ENCODE data around the gene NTF3.

Gene NTF3

DNA sequence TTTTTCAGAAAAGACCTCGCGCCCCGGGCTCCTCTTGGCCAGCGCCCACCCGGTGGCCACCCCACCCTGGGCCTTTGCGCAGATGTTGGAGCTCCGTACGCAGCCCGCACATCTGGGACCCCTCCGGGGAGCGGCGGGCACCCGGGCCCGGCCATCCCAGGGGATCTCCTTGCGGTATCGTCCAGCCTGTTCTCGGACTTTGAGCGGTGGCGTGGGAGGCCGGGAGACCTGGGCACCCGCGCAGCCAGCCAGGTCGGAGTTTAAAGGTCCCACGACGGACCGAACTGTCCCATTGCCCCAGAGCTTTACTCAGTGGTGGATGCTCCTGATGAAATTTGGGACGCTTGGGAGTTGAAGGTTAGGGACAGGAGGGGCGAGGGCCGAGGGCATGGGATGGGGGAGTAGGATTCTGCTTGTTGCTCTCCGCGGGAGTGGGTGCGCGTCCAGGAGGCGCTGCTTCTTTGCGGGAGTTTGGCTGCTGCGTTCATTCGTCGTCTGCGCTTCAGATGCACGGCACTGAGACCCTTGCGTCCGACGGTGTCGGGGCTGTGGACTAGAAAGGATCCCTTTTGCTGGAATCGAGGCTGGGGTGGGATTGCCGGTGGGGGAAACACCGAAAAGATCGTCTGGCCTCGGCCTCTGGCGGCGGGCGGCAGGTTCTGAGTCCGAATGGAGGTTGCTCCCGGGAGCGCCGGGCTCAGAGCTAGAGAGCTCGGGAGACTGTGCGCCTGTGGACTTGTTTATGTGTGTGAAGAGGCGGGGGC is 1.4 kb downstream of the NTF3 start:
- FAIRE-seq = no peak

DNA sequence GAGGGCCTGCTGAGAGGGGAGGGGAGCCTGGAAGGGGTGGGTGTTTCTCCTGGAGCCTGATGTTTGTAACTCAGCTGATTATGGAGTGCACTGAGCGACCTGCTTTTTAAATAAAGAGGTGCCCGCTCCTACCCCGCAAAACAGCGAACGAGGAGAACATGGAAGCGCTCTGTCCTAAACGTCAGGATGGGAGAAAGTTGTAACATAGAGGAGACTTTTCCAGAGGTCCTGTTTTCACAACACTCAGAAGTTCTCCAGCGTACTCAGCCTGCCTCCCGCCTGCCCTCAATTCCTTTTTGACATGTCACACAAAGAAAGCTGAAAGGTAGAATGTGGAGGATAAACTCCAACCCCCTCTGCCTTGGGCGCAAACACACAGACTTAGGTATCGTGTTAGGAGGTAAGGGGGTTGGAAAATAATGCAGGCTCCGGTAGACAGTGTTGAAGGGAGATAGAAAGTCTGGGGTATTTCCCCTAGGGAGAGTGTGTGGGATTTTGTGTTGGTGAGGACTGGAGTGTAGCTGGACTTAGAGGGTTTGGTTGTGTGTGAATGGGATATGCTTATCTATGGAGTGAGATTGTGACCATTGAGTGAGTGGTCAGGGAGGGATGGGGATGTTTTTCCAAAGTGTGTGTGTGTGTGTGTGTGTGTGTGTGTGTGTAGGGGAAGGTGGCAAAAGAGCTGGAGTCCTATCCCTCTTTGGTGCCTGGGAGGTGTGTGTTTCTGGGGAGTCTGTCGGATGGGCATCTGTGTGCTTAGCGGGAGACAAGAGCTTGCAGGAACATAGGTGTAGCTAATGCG is 2.1 kb downstream of the NTF3 start:
- FAIRE-seq = no peak

DNA sequence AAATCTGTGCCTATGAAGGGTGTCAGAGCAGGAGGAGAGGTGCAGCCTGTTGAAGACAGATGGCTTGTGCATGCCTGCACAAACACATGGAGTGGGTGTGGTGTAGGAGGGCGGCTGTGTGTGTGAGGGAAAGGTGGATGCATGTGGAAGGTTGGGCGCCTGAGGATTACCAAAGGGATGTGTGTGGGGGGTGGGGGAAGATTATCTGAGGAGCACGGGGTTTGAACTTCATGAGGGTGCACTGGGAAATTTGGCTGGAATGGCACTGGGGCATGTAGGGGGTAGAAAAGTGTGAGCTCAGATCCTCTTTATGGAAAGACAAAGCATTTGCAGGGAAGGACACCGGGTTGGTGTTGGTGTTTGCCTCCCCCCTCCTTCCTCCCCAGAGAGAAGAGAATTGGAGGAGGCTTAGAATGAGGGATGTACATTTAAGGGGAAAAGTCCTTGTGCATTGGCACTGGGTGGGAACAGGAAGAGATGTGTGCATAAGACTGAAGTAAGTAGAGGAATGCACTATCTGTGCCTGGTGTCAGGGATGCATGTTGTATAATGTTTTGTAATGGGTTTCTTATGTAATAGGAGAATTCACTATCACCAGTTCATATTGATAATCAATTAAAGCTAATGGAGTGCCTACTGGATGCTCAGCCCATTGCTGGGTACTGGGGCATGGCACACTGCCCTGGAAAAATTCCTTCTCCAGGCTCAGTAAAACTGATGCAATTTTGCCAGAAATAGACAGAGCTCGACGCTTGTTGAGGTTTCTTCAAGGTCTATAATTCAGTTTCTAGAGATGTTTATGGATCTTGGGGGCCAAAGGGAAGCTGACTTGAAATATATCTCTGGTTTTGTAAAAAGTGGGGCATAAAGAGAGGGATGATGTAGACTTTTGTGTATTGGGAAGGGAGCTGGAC is 3.0 kb downstream of the NTF3 start:
- no peak for FAIRE-seq

DNA sequence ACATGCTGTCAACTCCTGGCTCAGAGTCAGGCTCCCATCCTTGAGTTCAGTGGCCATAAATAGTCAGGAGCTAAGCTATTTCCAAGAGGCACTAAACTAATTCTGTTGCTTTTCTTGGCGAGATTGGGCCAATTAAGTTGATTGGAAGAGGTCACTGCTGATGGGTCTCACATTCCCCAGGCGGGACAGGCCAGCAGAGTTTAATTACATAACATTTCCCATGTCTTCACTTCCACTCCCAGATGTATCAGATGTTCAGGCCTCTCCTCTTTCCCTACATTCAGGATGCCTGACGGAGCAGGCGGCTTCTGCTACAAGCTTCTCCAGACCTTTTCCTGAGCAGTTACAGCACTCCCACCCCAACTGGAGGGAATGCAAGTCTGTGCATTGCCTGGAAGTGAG is 5.3 kb downstream of the NTF3 start:
- FAIRE-seq = no peak

DNA sequence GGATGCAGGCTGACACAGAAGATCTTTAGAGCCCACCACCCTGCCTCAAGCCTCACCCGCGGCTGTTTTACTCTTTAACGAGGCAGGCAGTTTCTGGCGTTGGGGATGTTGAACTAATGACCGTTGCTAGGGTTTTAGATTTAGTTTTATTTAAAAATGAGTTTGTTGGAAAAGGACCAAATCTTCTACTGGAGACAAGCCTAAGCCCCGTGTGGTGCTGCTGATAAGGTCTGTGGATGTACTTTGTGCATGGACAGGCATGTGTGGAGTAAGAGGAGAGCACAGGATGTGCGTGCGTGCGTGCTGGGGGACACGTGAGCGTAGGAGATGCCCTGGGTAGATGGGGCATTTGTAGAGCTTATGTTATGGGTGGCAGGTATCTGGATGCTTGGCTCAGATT is 5.7 kb downstream of the NTF3 start:
- FAIRE-seq = no peak

DNA sequence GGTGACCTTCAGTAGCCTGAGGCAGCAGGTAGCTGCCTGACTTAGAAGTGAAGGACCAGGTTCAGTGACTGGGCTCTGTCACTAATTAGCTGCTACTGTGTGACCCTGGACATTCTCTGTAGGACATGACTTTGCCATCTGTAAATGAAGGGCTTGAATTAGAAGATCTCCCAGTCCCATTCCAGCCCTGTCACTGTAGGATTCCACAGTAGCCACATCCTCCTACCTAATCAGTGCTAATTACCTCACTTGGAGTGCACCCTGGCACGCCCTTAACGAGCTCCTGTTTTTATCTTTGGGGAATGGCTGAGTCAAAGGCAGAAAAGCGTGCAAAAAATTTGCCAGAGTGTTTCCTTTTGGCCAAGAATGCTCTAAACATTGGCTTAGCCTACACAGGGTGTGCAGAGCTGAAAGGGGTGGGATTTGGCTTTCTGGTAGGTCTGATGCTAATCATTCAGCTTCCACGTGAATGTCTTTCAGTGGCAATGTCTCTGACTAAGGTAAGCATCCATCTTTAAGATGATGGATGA is 6.8 kb downstream of the NTF3 start:
- FAIRE-seq = no peak

DNA sequence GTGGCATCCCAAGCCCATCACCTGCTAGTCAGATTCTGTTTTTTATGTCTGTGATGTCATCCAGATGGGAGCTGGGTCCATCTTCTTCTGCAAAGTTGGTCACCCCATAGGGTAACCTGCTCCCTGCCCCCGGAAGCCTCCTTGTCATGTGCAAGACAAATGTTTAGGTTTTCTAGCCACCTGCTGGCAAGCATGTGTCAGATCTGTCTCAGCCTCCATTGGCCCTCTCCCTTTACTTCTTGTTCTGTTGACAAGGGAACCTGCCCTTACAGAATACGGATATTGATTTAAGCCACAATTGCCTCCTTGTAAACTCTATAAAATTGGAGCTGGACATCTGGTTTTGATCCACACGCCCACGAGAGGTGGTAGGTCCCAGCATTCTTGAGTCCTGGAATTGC is 7.5 kb downstream of the NTF3 start:
- FAIRE-seq = no peak

DNA sequence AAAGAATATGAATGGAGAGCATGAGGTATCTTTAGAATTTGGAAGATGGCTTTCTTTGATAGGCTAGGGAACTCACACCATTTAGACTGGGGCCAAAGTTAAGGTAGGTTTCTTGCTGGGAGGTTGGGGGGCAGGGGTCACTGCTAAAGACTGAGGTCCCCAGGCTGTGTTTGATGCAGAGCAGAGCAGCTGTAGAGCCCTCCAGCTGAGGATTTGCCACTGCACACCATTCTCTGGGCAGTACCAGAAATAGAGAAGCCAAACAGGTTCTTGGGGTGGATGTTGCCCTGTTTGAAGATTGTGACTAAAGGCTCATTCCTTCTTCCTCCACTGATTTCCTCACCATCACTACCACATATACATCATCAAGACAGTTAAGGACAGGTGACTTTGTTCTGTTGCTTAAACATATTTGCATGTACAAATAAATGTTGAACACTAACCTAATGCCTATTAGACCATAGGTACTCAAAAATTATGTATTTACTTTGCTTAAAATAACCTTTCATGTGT is 7.9 kb downstream of the NTF3 start:
- no peak for FAIRE-seq

DNA sequence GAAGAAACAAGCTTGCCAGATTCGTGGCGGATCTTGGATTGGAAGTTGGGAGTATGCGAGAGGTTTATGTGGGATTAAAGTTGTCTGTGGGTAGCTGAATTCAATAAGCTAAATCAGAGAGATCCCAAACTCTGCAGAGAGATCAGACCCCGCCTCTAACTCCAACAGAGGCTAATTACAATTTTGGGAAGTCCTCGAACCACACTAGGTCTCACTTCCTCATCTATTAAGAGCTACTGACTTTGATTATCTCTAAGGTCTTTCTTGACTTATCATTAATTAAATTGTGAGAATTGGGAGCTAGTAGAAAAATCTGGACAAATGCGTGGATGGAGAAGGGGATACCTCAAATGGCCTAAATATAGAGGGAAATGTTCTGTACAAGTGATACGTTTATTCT is 9.1 kb downstream of the NTF3 start:
- no peak for FAIRE-seq

DNA sequence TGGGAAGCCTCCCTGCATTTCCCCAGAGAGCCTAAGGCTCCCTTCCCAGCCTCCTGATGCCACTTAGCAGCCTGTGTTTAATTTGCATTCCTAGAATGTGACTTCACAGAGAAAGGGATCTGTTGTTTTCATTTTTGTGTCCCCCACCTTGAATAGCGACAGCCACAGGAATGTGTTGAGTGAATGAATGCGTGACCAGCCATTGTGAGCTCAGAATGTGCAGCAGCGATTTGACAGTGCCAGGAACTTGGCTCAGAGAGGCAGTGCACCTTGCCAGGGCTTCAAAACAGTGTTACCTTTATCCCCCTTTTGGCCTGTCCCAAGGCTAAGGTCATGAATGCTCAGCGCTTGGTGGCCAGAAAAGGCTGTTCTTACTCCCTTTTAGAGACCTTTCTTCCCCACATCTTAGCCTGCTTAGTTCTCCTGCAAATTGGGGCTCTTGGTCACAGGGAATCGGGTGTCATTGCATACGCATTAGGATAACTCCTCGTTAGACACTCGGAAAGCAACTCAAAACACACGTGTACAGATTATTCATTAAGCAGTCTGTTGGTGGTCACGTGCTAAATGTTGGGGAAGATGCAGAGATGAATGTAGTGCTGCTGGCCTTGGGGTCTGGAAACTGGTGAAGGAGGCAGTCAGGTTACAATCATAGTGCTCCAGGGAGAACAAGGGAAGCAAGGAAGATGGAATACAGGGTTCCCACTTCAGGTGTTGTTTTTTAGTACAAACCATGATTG is 9.8 kb downstream of the NTF3 start:
- FAIRE-seq = no peak

DNA sequence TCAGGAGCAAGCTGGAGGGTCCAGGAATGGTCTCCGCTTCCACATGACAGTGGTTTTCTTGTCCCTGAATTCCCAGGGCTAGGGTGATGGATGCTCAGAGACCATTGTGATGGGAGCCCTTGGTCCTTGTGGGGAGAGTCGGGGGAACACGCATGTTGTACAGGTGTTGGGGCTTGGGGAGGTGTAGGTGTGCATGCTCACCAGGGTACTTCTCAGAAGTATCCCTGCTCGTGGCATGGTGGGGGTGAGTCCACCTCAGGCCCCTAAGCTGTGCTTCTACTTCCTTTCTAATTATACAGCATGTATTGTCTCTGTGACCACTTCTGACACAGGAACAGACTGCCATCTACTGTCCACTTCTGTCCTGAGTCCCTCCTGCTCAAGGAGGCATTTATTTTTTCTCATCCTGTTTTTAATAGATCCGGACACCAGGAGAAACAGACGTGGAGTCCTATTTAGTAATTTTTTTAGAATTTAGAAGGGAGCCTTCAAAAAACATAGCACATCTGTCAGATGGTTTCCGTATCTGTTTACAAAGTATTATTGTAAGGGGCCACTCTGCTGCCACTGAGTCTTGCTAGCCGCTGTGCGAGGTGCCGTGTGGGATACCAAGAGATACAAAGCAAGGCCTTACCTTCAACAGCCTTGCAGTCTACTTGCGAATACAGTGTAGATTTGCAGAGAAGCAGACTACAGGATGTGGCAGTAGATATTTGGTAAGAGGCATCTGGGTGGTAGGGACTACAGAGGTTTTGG is 10.5 kb downstream of the NTF3 start:
- FAIRE-seq = peak; percentile 53

DNA sequence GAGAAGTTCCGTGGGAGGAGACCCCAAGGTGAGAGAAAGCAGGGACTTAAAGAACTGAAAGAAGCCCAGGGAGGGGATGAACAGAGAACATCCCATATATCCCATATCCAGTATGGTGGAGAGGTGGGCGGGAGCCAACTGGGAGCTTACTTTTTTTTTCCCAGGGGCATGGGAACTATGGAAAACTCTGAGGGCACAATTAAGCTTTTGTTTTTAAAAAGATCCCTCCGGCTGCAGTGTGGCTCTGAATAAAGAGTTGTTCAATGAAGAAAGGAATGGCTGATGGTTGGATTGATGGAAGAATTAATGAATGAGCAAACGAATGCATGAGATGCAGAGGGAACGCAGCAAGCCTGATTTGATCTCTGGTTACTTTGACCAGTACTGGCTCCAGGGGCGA is 12.6 kb downstream of the NTF3 start:
- no peak for FAIRE-seq

DNA sequence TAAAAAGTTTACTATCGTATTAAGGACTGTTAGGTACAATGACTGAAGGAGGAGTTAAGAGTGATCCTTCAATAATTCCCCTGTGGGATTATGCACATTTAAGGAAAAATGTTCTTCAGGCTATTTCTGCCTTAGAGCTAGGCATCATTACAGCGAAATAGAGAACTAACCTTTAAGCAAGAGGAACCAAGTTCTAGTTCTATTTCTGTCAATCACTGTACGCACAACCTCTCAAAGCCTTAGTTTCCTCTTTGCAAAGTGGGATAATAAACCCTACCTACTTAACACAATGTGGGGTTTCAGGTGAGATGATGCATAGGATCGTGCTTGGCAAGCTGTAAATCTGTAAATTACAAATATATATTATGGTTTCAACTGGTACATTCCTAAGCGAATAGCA is 15.4 kb downstream of the NTF3 start:
- FAIRE-seq = no peak

DNA sequence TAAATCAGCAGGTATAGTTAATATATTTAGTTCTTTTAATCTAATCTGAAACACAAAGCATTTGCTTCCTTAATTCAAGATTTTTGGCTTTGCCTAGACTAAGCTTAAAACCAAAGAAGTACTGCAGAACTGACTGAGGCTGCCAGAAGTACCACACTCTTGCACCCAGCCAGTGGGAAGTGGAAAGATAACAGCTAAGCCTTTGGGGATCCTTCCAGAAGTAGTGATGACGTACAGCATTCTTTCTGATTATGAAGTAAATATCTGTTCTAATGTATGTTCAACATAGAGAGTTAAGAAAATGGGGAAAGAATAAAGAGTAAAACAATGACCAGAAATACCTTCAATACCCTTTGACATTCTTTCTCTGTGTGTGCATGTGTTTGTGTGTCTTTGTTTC is 19.3 kb downstream of the NTF3 start:
- no peak for FAIRE-seq

DNA sequence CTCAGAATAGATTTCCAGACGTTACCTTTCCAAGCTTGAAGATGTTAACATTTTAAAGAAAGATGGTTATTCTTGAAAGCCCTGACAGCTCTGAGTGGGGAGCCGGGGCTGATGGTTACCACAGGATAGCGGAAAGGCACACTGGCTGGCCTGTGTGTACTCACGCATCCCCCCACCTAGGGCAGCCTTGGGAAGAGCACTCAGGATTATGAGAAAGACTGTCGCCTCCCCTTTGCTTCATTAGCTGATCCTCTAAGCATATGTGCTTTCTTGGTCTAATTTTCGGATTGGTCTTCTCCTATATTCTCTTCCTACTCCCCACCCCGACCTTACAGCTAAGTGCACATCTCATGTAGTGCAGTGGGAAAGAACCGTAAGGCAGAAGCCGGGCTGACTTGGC is 20.7 kb downstream of the NTF3 start:
- FAIRE-seq = no peak

DNA sequence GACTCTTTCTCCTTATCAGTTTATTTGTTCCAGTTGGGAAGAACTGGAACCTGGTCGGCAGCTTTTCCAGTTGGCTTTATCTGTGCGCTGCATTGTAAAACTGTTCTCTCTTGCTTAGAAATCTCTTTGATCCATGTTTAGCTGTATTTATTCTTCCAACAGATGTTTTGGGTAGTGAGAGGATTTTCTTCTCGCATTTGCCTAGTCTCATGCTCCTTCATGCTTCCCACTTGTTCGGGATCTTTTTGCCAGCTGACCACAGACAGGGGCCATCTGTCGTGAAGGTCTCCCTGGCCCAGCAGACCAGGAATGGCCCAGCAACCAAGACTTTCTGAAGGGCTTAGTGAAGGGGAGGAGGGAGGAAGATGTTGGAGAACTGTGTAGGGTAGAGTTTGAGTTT is 21.6 kb downstream of the NTF3 start:
- no peak for FAIRE-seq

DNA sequence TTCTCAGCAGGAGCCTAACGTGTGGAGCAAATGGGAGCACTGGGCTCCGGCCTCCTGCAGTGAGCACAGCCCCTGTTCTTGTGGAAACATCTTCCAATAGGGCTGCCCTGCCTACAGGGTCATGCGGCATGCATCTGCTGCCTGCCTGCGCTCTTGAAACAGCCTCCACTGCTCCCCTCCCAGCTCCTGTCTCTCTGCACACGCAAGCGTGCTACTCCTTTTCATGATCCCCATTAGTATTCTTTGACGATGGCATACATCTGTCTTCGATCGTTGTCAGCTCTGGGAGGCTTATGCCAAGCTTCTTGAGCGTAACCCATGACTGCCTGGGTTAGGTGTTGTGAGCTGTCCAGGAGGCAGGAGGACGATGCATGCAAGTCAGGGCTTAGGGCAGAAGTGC is 23.1 kb downstream of the NTF3 start:
- no peak for FAIRE-seq

DNA sequence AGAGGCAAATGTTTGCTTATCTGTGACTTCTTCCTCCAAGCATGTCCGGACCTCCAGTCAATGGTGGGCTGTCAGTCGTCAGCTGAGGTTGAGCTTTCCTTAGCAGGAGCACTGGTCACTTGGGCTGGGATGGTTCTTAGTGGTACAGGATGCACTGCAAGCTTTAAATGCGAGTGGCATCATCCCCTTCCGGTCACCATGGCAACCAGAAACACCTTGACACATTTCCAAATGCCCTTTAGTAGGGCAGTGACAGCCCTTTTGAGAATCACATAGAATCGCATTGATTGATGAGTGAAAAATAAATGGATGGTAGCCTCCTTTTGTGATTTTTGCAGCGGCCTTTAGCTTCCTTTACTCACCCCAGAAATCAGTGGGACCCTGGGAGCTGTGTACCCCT is 24.1 kb downstream of the NTF3 start:
- FAIRE-seq = no peak

DNA sequence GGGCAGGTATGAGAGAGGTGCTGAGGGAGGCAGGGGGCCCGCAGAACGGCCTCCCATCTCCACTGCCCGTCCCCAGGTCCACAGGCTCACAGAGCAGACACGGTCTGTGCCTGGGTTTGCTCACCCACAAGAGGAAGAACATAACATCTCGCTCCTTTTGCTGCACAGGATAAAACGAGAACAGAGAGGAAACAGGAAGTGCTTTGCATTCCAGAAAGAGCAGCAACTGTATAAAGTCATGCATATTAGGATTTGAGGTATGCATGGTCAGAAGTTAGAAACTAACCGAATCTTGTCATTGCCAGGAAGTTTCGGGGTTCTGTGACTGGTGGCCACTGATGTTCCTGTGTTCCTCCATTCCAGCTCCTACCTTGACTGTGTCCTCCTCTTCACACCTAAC is 25.0 kb downstream of the NTF3 start:
- no peak for FAIRE-seq

DNA sequence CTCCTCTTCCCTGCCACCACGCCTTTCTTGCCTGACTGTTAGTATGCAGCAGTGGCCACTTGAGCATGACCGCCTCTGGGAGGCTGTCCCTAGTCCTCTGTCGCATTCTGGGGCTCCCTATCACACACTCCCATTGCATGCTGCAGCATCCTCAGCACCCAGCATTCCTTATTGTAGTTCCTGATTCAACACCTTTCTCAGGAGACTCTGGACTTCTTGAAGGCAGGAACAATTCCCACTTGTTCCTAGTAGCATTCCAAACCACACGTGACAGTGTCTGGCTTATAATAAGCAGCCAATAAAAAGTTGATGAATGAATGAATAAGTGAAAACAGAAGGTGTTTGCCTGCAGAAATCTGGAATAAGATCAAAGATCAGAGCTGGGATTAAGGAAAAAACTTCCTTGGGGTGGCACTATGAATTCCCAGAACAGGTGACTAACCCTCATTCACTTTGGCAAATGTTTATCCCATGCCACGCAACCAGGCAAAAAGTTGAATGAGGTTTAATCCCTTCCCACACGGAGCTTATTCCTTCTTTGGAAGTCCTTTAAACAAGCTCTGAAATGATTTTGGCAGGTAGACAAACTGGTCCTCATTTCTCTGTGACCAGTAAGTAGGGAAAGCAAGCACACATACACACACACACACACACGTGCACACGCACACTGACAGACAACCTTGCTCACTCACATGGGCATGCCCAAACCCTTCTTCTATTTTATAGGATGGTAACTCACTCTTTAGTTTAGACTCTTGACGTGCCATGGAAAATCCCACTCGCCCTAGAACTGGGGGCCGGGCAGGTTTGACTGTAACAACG is 26.5 kb downstream of the NTF3 start:
- no peak for FAIRE-seq

Measured in A204.1 (cell line).